GM18511 (cell line): ENCODE results near the gene UPF1.

Experiments
- ATAC-seq: cut with Tn5 transposase; IDR thresholded peaks from one replicate; pipeline ENCODE4 v1.9.1; 2021; ENCODE audit warnings: mild to moderate bottlenecking, moderate library complexity; ENCODE audit not compliant: unreplicated experiment

The UPF1 gene

DNA sequence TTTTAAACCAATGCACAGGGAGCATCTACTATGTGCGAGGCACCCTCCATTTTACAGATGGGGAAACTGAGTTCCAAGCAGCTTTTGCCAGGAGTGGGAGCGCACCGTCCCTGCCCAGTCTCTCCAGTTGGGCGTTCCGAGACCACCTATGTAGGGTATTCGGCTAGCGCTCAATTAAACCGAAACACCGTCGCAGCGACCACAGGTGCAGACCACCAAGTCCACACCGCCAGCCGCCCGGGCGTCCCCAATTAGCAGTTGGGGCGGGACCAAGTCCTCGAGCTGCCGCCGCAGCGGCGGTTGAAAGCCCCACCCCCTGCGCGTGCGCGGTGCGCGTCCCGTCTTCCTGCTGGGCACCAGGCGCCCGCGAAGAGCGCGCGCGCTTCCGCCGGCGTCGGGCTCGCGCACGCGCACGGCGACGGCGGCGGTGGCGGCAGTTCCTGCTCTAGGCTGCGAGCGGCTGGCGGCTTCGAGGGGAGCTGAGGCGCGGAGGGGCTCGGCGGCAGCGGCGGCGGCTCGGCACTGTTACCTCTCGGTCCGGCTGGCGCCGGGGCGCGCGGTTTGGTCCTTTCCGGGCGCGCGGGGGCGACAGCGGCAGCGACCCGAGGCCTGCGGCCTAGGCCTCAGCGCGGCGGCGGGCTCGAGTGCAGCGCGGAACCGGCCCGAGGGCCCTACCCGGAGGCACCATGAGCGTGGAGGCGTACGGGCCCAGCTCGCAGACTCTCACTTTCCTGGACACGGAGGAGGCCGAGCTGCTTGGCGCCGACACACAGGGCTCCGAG is at the start of gene UPF1:
Gene UPF1, plus strand, starts transcription at position 436 of the 782 bp plus-strand sequence. Its CDS starts 251 bp downstream, at position 687.
- ATAC-seq: peak; percentile 70

GRCh38 chr19:18782559-18783225 is 49.1 kb upstream of the UPF1 start:
- no peak for ATAC-seq

GRCh38 chr19:18783958-18784785 is 47.6 kb upstream of the UPF1 start:
- no peak for ATAC-seq

GRCh38 chr19:18784786-18785120 is 47.0 kb upstream of the UPF1 start:
- no peak for ATAC-seq

DNA sequence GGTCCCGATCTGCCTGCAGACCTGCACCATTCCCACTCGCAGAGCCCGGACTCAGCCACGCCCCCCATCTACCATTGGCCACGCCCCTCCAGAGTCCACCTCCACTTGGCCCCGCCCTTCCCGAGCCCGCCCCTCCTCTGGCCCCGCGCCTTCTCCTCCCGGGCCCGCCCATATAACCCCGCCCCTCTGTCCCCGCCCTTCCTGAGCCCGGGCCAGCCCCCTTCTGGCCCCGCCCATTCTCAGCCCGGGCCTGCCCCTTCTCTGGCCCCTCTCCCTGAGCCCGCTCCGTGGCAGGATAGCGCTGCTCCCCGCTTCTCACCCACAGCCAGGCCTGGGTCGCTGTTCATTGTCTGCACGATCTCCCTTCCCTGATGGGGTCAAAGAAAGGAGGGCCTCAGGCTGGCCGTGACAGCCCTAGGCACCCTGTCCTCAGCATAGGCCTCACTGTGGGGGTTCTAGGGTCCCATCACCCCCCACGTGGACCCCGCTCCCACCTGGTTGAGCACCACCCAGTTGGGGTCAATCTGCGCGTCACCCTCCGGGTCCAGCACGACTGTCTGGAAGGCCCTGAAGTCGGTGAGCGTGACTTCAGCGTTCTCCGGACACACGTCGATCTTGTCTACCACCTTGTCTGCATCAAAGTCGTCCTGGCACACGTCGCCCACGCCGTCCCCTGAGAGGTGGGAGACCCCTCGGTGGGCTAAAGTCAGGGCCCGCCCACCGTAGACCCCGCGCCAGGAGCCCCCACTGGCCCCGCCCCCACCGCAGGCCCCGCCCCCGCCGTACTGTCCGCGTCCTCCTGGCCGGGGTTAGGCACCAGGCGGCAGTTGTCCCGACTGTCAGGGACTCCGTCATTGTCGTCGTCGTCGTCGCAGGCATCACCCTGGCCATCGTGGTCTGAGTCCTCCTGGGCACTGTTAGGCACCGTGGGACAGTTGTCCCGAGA is 46.3 kb upstream of the UPF1 start:
- no peak for ATAC-seq

- no peak for ATAC-seq
Observed at GRCh38 chr19:18788529-18789421, 43.0 kb upstream of the UPF1 start.

DNA sequence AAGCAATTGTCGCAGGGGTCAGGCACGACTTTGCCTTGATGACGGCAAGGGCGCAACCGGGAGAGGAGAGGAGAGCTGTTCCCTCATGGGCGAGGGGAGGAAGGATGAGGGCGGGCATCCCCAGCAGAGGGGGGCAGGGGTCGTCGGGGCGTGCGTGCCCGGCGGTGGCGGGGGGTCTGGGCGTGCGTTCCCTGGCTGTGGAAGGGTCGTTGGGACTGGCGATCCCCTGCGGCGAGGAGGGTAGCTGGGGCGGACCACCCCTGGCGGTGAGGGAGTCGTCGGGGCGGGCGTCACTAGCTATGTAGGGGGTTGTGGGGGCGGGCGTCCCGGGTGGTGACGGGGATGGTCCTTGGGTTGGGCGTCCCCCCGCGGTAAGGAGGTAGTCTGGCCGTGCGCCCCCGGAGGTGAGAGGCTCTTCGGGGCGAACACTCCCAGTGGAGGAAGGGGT is 42.3 kb upstream of the UPF1 start:
- ATAC-seq: no peak

GRCh38 chr19:18789883-18790565 is 41.7 kb upstream of the UPF1 start:
- no peak for ATAC-seq

- ATAC-seq: no peak
Observed at GRCh38 chr19:18790566-18791314, 41.0 kb upstream of the UPF1 start, which contains the start of gene COMP. Gene COMP, minus strand, starts transcription at chr19:18791305. Its CDS starts 36 bp downstream, at chr19:18791269.

GRCh38 chr19:18791315-18791678 is 40.5 kb upstream of the UPF1 start:
- no peak for ATAC-seq

DNA sequence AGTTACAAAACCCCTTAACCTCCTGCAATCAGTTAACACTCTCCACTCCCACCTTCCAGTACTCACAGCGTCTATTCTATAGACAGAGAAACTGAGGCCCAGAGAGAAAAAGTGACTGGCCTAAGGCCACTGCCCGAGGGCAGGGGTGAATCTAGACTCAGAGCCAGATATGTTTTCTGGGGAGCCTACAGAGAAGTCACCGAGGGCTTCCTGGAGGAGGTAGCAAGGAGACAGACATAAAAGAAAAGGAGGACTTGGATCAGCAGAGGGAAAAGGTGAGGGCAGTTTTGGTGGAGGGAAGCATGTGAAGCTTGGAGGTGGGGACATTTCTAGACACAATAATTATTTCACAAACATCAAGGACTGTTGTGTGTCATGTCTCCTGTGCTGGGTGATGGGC is 39.1 kb upstream of the UPF1 start:
- ATAC-seq: no peak

DNA sequence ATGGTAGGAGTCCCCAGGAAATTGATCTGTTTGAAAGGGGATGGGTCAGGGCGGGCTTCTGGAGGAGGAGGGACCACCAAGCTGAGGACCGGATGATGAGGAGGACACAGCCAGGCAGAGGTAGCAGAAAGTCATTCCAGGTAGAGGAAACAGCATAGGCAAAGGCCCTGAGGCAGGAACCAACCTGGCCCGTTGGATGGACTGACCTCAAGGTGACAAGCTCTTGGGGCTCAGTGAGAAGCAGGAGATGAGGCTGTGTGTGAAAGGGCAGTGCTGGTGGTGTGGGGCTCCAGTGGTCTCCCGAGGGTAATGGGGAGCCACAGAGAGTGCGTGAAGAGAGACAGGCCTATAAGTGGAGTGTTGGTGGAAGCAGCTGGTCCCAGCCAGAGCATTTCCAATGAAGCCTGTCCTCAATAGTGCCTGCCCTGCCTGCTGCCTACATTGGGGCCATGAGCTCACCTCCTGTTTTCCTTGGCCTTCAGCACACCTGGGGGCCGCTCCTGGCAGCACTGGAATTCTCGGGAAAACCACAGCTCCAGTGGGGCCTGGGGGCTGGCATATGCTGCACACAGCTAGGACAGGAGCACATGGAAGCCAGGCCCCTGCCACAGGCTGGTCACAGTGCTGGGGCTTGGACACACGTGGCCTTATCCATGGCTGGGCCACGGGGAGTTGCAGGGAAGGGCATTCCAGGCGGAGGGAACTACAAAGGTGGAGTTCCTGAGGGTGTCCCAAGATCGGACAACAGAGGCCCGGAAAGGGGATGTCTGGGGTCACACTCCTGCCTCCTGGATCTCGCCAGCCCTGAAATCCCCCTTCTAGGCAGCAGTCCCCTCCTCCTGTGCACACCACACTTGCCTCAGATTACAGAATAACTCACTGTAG is 38.4 kb upstream of the UPF1 start:
- ATAC-seq: no peak

DNA sequence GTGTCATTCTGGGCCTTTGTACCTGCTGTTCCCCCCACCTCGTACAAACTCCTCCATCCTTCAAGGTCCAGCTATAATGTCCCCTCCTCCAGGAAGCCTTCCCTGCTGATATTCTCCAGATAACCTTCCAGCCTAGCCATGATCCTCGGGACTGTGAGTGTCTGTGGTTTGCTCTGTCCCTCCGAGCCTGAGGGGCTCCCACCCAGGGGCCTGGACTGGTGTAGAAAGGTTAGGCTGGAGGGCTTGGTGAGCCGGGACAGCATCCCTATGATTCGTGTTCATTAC is 37.8 kb upstream of the UPF1 start:
- ATAC-seq: no peak

DNA sequence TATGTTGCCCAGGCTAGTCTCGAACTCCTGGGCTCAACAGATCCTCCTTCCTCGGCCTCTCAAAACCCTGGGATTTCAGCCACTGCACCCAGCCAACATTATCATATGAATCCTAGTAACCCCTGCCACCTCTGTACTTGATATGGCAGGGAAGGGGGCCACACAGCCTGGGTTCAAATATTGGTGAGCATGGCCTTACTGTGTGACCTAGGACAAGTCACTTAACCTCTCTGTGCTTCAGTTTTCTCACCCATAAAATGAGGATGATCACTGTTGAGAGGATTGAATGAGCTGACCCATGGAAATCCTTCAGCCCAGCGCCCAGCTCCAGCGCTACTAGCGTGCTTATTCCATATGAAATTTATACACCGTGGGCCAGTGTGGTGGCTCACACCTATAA is 37.1 kb upstream of the UPF1 start:
- no peak for ATAC-seq

- no peak for ATAC-seq
Observed at GRCh38 chr19:18795540-18795939, 36.2 kb upstream of the UPF1 start.

- no peak for ATAC-seq
Observed at GRCh38 chr19:18796239-18796638, 35.5 kb upstream of the UPF1 start.
